Measurements from ENCODE around the gene BTBD9.

GRCh38 chr6:38141716-38142115 is 498.0 kb downstream of the BTBD9 start:
- TF ChIP-seq, protein P1, sequence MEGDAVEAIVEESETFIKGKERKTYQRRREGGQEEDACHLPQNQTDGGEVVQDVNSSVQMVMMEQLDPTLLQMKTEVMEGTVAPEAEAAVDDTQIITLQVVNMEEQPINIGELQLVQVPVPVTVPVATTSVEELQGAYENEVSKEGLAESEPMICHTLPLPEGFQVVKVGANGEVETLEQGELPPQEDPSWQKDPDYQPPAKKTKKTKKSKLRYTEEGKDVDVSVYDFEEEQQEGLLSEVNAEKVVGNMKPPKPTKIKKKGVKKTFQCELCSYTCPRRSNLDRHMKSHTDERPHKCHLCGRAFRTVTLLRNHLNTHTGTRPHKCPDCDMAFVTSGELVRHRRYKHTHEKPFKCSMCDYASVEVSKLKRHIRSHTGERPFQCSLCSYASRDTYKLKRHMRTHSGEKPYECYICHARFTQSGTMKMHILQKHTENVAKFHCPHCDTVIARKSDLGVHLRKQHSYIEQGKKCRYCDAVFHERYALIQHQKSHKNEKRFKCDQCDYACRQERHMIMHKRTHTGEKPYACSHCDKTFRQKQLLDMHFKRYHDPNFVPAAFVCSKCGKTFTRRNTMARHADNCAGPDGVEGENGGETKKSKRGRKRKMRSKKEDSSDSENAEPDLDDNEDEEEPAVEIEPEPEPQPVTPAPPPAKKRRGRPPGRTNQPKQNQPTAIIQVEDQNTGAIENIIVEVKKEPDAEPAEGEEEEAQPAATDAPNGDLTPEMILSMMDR (optimal IDR thresholded peaks at IDR 0.05 in 1 of 3, IDR thresholded peaks at IDR 0.05 in 1 of 3, conservative IDR thresholded peaks at IDR 0.05 in 1 of 3; ENCODE audit: extremely low read depth in 1 of 3, insufficient read depth in 2 of 3, low read length in 3 of 3), result no peak
- no peak for TF ChIP-seq EZH2 (IDR thresholded peaks at IDR 0.05; ENCODE audit: low read length)
